Mucosa of rectum (tissue), 2 donors: ENCODE measurements around the gene TRAF2.

ENCODE experiments used
- H3K27ac ChIP-seq, 2 donors: one replicate each; pipeline ENCODE4 v1.7.0; 2013; ENCODE audit warnings: inconsistent platforms in 2 of 2, low read depth in 2 of 2, low read length in 2 of 2
- H3K27me3 ChIP-seq, 2 donors: one replicate each; pipeline ENCODE4 v1.7.0; 2013; ENCODE audit warnings: low read length in 2 of 2; ENCODE audit not compliant: control insufficient read depth in 2 of 2, insufficient read depth in 2 of 2
- H3K36me3 ChIP-seq, 2 donors: one replicate each; pipeline ENCODE4 v1.7.0; 2013; ENCODE audit warnings: low read length in 2 of 2; ENCODE audit not compliant: control insufficient read depth in 2 of 2, insufficient read depth in 2 of 2
- H3K4me1 ChIP-seq, 2 donors: one replicate each; pipeline ENCODE4 v1.7.0; 2013; ENCODE audit warnings: low read length in 2 of 2, mild to moderate bottlenecking in 1 of 2; ENCODE audit not compliant: control insufficient read depth in 2 of 2, insufficient read depth in 2 of 2
- H3K4me3 ChIP-seq, 2 donors: one replicate each; pipeline ENCODE4 v1.7.0; 2013; ENCODE audit warnings: low read length in 2 of 2
- H3K9ac ChIP-seq, 2 donors: one replicate each; pipeline ENCODE4 v1.7.0; 2013; ENCODE audit warnings: low read length in 2 of 2, low read depth in 1 of 2, mild to moderate bottlenecking in 1 of 2
- H3K9me3 ChIP-seq, 2 donors: one replicate each; pipeline ENCODE4 v1.7.0; 2013; ENCODE audit warnings: low read length in 2 of 2; ENCODE audit not compliant: control insufficient read depth in 2 of 2
- donor health status: healthy.
- donor health status: Normal muscosa, but diverticular disease.

The TRAF2 gene

GRCh38 chr9:136950656-136951276 lies 64.5 kb downstream of the TRAF2 start:
- Histone ChIP-seq H3K4me1 (peaks cover 15 to 21% of the 10 kb centered on the region in 2 donors), H3K27ac (peak overlapping the region; percentile 95), H3K9me3 (no peaks in the 10 kb centered on the region), H3K9ac (peak overlapping the region; percentile 92 to 96), H3K4me3 (peak overlapping the region; percentile 79 to 95), H3K36me3 (no peaks in the 10 kb centered on the region), H3K27me3 (no peaks in the 10 kb centered on the region)

GRCh38 chr9:136951541-136952320 lies 65.4 kb downstream of the TRAF2 start, which contains the start of gene LCN12:
TSS of gene LCN12 (plus strand) at chr9:136952273. CDS start at chr9:136952328, 55 bp downstream.
- H3K4me1 ChIP-seq = peaks cover 15 to 21% of the 10 kb centered on the region in 2 donors
- H3K9ac ChIP-seq = no peak within 1 kb of the TSS
- no peaks in the 10 kb centered on the region for H3K36me3 ChIP-seq
- no peak within 1 kb of the TSS for H3K4me3 ChIP-seq
- no peaks in the 10 kb centered on the region for H3K9me3 ChIP-seq
- H3K27me3 ChIP-seq = no peaks in the 10 kb centered on the region
- no peak within 1 kb of the TSS for H3K27ac ChIP-seq

GRCh38 chr9:136952321-136952850 lies 66.1 kb downstream of the TRAF2 start:
- no peaks in the 10 kb centered on the region for H3K27me3 ChIP-seq
- no peaks in the 10 kb centered on the region for H3K36me3 ChIP-seq
- no peak overlapping the region for H3K4me3 ChIP-seq
- H3K4me1 ChIP-seq = peaks cover 15 to 21% of the 10 kb centered on the region in 2 donors
- no peaks in the 10 kb centered on the region for H3K9me3 ChIP-seq
- no peak overlapping the region for H3K27ac ChIP-seq
- H3K9ac ChIP-seq = no peak overlapping the region

- Histone ChIP-seq H3K27ac (no peak overlapping the region), H3K9ac (no peak overlapping the region), H3K27me3 (no peaks in the 10 kb centered on the region), H3K9me3 (no peaks in the 10 kb centered on the region), H3K4me3 (no peak overlapping the region), H3K36me3 (no peaks in the 10 kb centered on the region), H3K4me1 (peaks cover 9 to 14% of the 10 kb centered on the region in 2 donors)
These were observed 66.8 kb downstream of the TRAF2 start for GRCh38 chr9:136952876-136953770.

GRCh38 chr9:136953771-136954269 lies 67.5 kb downstream of the TRAF2 start:
- Histone ChIP-seq H3K9ac (no peak overlapping the region), H3K36me3 (no peaks in the 10 kb centered on the region), H3K4me1 (peaks cover 8 to 12% of the 10 kb centered on the region in 2 donors), H3K27me3 (no peaks in the 10 kb centered on the region), H3K9me3 (no peaks in the 10 kb centered on the region), H3K4me3 (no peak overlapping the region), H3K27ac (no peak overlapping the region)

GRCh38 chr9:136954270-136955083 lies 68.2 kb downstream of the TRAF2 start:
- H3K36me3 ChIP-seq = no peaks in the 10 kb centered on the region
- no peaks in the 10 kb centered on the region for H3K9me3 ChIP-seq
- no peak overlapping the region for H3K9ac ChIP-seq
- H3K4me3 ChIP-seq = no peak overlapping the region
- H3K4me1 ChIP-seq = peaks cover 6 to 7% of the 10 kb centered on the region in 2 donors
- H3K27ac ChIP-seq = no peak overlapping the region
- H3K27me3 ChIP-seq = no peaks in the 10 kb centered on the region

- H3K9ac ChIP-seq = no peak overlapping the region
- H3K27ac ChIP-seq = no peak overlapping the region
- H3K36me3 ChIP-seq = no peaks in the 10 kb centered on the region
- H3K4me1 ChIP-seq = peaks cover 4% of the 10 kb centered on the region in 2 donors
- no peaks in the 10 kb centered on the region for H3K9me3 ChIP-seq
- H3K27me3 ChIP-seq = no peaks in the 10 kb centered on the region
- H3K4me3 ChIP-seq = no peak overlapping the region
These were observed 69.1 kb downstream of the TRAF2 start for GRCh38 chr9:136955202-136955942.

- Histone ChIP-seq H3K36me3 (no peaks in the 10 kb centered on the region), H3K27me3 (no peaks in the 10 kb centered on the region), H3K4me3 (no peak overlapping the region), H3K9me3 (no peaks in the 10 kb centered on the region), H3K27ac (no peak overlapping the region), H3K4me1 (no peaks in the 10 kb centered on the region), H3K9ac (no peak overlapping the region)
These were observed 69.6 kb downstream of the TRAF2 start for GRCh38 chr9:136955943-136956335.

- no peaks in the 10 kb centered on the region for H3K4me1 ChIP-seq
- no peak overlapping the region for H3K9ac ChIP-seq
- H3K27ac ChIP-seq = no peak overlapping the region
- no peaks in the 10 kb centered on the region for H3K36me3 ChIP-seq
- H3K9me3 ChIP-seq = no peaks in the 10 kb centered on the region
- no peak overlapping the region for H3K4me3 ChIP-seq
- H3K27me3 ChIP-seq = no peaks in the 10 kb centered on the region
These were observed 70.3 kb downstream of the TRAF2 start for GRCh38 chr9:136956604-136957003.
